Fibroblast of skin of right quadriceps (primary cell): ENCODE measurements around the gene LDLR.
"Not testable (repeated sequence)": the region's sequence is repeated elsewhere in the genome, so short reads cannot be mapped to it uniquely, and the experiment has no call there.

Source experiments
- DNase-seq: peaks from one replicate; pipeline ENCODE4 v3.0.0-alpha.2; 2013

LDLR gene

GRCh38 chr19:11076792-11077191, 12.5 kb upstream of the LDLR start:
- not testable (repeated sequence) for DNase-seq

- no peak for DNase-seq
Observed at GRCh38 chr19:11078893-11079292, 10.4 kb upstream of the LDLR start.

- no peak for DNase-seq
Observed at GRCh38 chr19:11079999-11080398, 9.3 kb upstream of the LDLR start.

GRCh38 chr19:11087870-11088505, 1.3 kb upstream of the LDLR start:
- DNase-seq, result no peak

GRCh38 chr19:11088506-11089253, 583 bp upstream of the LDLR start:
- DNase-seq, result no peak

GRCh38 chr19:11090014-11090263, 676 bp downstream of the LDLR start:
- not testable (repeated sequence) for DNase-seq

- peak; percentile 97 for DNase-seq
Observed at GRCh38 chr19:11090264-11090996, 1.2 kb downstream of the LDLR start.

- no peak for DNase-seq
Observed at GRCh38 chr19:11090997-11091702, 1.9 kb downstream of the LDLR start.

- peak; percentile 96 for DNase-seq
Observed at GRCh38 chr19:11091703-11092153, 2.5 kb downstream of the LDLR start.

GRCh38 chr19:11092181-11092538, 2.9 kb downstream of the LDLR start:
- peak; percentile 66 for DNase-seq

- no peak for DNase-seq
Observed at GRCh38 chr19:11093689-11094238, 4.5 kb downstream of the LDLR start.

GRCh38 chr19:11094520-11094894, 5.2 kb downstream of the LDLR start:
- DNase-seq, result no peak

- DNase-seq, result peak; percentile 71
Observed at GRCh38 chr19:11096210-11096841, 7.1 kb downstream of the LDLR start.

- DNase-seq, result not testable (repeated sequence)
Observed at GRCh38 chr19:11097367-11097766, 8.1 kb downstream of the LDLR start.

- no peak for DNase-seq
Observed at GRCh38 chr19:11098327-11098726, 9.1 kb downstream of the LDLR start.

- no peak for DNase-seq
Observed at GRCh38 chr19:11098861-11099260, 9.6 kb downstream of the LDLR start.

- no peak for DNase-seq
Observed at GRCh38 chr19:11100049-11100448, 10.8 kb downstream of the LDLR start.

GRCh38 chr19:11101057-11101456, 11.8 kb downstream of the LDLR start:
- no peak for DNase-seq

- no peak for DNase-seq
Observed at GRCh38 chr19:11102944-11103343, 13.7 kb downstream of the LDLR start.

GRCh38 chr19:11103667-11104066, 14.4 kb downstream of the LDLR start:
- DNase-seq, result not testable (repeated sequence)

- DNase-seq, result no peak
Observed at GRCh38 chr19:11105014-11105636, 15.9 kb downstream of the LDLR start.

- DNase-seq, result no peak
Observed at GRCh38 chr19:11106477-11106876, 17.2 kb downstream of the LDLR start.
